Cardiac fibroblast (primary cell): ENCODE results near the gene SH3RF3.
A peak's percentile ranks its signal among the peaks of the same experiment; 100 is the strongest.

Experiments used
- DNase-seq, 2 donors: peaks; one replicate each; pipeline versions ENCODE4 v3.0.0 to v3.0.0-alpha.2; 2010; ENCODE audit warnings: low read depth in 2 of 2
- H3K4me3 ChIP-seq, 2 donors: replicated peaks in 1 of 2; 1 replicate in 1 of 2; 2 replicates in 1 of 2; pipeline ENCODE4 v1.5.1; 2011; ENCODE audit warnings: low read depth in 2 of 2, low read length in 2 of 2, mild to moderate bottlenecking in 2 of 2, moderate library complexity in 1 of 2
- CTCF ChIP-seq: IDR thresholded peaks from one replicate; pipeline ENCODE4 v1.5.1; 2011; ENCODE audit warnings: low read depth, mild to moderate bottlenecking, low read length, inconsistent platforms

SH3RF3 gene

GRCh38 chr2:109376796-109377495 lies 247.9 kb downstream of the SH3RF3 start:
- H3K4me3 ChIP-seq = no peak overlapping the region
- TF ChIP-seq CTCF = no peak
- peak in 1 of 2 donors; percentile 15 for DNase-seq

- no peak overlapping the region for H3K4me3 ChIP-seq
- no peak for TF ChIP-seq CTCF
- DNase-seq = no peak
Observed at GRCh38 chr2:109377976-109378375, 249.0 kb downstream of the SH3RF3 start.

GRCh38 chr2:109378682-109379081 lies 249.7 kb downstream of the SH3RF3 start:
- TF ChIP-seq CTCF = no peak
- peak in 1 of 2 donors; percentile 6 for DNase-seq

DNA sequence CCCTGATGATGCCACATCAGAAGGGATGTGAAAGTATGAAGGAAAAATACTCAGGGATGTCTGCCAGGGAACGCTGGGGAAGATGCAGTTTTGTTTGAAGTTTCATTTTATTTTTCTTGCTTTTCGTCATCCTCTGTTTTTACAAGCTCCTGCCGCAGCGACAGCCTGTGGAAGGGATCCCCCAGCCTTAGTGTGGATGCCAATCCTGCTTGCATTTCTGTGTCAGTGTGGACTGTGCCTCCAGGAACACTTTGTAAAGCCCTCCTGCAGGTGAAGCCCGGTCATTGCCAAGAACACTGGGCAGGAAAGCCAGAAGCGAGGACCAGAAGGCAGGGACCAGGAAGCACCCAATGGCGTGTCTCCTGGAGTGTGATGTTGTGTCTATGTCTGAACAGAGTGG lies 250.5 kb downstream of the SH3RF3 start:
- H3K4me3 ChIP-seq = no peak overlapping the region
- no peak for TF ChIP-seq CTCF
- no peak for DNase-seq

More at GRCh38 chr2:109378682-109379081, 249.7 kb downstream of the SH3RF3 start:
- H3K4me3 ChIP-seq = no peak overlapping the region

DNA sequence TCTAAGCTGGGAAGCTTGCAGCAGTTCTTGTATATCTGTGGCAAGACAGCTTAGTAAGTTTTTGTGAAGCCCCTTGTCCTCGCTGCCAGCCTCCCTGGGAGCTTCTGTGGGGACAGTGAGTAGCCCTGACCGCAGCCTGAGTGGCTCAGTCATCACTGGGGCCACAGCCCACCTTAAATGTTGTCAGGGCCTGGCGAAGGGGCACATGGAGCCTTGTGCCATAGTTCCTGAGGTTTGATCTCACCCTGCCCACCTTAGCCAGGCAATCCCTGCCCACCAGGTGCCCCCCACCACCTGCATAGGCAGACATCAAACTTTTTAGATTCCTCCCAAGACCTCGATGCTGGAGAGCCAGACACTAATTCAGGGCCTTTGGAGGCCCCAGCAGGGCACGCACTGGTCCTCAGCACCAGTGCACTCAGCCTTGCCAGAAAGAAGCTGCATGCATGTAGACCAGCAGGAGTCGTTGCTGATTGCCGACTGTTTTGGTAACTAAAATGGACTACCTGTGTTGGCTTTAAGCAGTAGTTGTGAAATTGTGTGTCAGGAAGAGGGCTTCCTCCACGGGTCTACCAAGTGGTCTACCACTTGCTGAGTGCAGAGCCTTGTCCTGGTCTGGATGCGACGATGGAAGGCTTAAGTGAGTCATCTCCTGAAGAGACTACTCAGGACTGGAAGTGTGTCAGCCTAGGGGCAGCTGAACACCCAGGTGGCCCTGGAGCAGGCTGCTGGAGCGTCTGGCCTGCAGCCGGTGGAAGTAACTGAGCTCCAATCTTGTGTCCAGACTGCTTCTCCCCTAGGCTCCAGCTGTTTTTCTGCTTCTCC lies 251.7 kb downstream of the SH3RF3 start:
- no peak for TF ChIP-seq CTCF
- H3K4me3 ChIP-seq = no peak overlapping the region
- DNase-seq = peak in 1 of 2 donors; percentile 26

DNA sequence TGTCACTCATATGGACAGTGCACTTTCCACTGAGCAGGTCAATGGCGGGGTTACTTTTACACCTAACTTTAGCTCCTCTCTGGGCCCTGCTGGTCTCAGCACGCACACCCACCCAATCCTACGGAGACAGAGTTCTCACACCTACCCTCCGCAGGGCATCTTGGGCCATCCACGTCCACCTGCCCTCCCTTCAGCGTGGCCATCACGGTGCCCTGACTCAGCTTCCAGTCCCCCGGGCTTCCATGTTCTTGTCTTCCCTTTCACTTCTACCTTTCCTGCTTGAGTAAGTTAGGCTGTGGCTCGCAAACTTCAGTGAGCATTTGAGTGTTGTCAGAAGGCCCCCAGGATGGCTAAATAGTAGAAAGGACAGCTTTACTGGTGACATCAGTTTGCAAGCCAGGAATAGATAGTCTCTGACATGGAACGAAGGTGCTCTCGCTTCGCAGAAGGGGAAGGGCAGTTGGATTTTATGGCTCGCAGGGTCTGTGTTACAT lies 252.4 kb downstream of the SH3RF3 start:
- TF ChIP-seq CTCF = no peak
- no peak for DNase-seq
- no peak overlapping the region for H3K4me3 ChIP-seq
